H9 (cell line): ENCODE results near the gene PHF12. TPM values are rescaled to one million over a fixed set of nuclear protein-coding genes. Genes with fewer than 3 reads are reported as not detected.

Source experiments
- DNase-seq: peaks from one replicate; pipeline ENCODE4 v3.0.0-alpha.2; 2017
- H2AFZ ChIP-seq: one replicate; pipeline ENCODE4 v1.6.1; 2013; ENCODE audit warnings: mild to moderate bottlenecking, low read length, control low read depth, moderate library complexity
- H2AK5ac ChIP-seq: 2 replicates; pipeline ENCODE4 v1.6.1; 2013; ENCODE audit warnings: low read length, control low read depth, mixed read lengths; ENCODE audit not compliant: insufficient read length
- H2BK120ac ChIP-seq: one replicate; pipeline ENCODE4 v1.6.1; 2013; ENCODE audit warnings: low read depth, mild to moderate bottlenecking, low read length, control low read depth, inconsistent platforms; ENCODE audit not compliant: poor library complexity, severe bottlenecking
- H2BK12ac ChIP-seq: 2 replicates; pipeline ENCODE4 v1.6.1; 2013; ENCODE audit warnings: low read length, control low read depth, mixed read lengths, low read depth; ENCODE audit not compliant: insufficient read length
- H2BK15ac ChIP-seq: 2 replicates; pipeline ENCODE4 v1.6.1; 2013; ENCODE audit warnings: low read depth, low read length, control low read depth
- H2BK20ac ChIP-seq: one replicate; pipeline ENCODE4 v1.6.1; 2013; ENCODE audit warnings: low read depth, mild to moderate bottlenecking, low read length, control low read depth, inconsistent platforms; ENCODE audit not compliant: poor library complexity, severe bottlenecking
- H2BK5ac ChIP-seq: 2 replicates; pipeline ENCODE4 v1.6.1; 2013; ENCODE audit warnings: low read length, control low read depth, mixed read lengths; ENCODE audit not compliant: insufficient read length
- H3K14ac ChIP-seq: 2 replicates; pipeline ENCODE4 v1.6.1; 2013; ENCODE audit warnings: low read length, control low read depth; ENCODE audit not compliant: insufficient read depth
- H3K18ac ChIP-seq: 2 replicates; pipeline ENCODE4 v1.6.1; 2013; ENCODE audit warnings: low read depth, mild to moderate bottlenecking, mixed read lengths, low read length, control low read depth; ENCODE audit not compliant: insufficient read length
- H3K23ac ChIP-seq: 2 replicates; pipeline ENCODE4 v1.6.1; 2013; ENCODE audit warnings: low read length, control low read depth, mixed read lengths, low read depth; ENCODE audit not compliant: insufficient read length
- H3K23me2 ChIP-seq: 2 replicates; pipeline ENCODE4 v1.6.1; 2013; ENCODE audit warnings: low read depth, mild to moderate bottlenecking, mixed read lengths, low read length, control low read depth; ENCODE audit not compliant: insufficient read length, poor library complexity, severe bottlenecking
- H3K27ac ChIP-seq: 2 replicates; pipeline ENCODE4 v1.5.1; 2013; ENCODE audit warnings: low read length, control low read depth, mixed read lengths, low read depth; ENCODE audit not compliant: insufficient read length
- H3K27me3 ChIP-seq: 2 replicates; pipeline ENCODE4 v1.6.1; 2013; ENCODE audit warnings: low read length, control low read depth, inconsistent platforms; ENCODE audit not compliant: insufficient read depth
- H3K4ac ChIP-seq: 2 replicates; pipeline ENCODE4 v1.6.1; 2013; ENCODE audit warnings: low read depth, mild to moderate bottlenecking, control low read depth, inconsistent platforms, low read length, moderate library complexity
- H3K4me1 ChIP-seq: 2 replicates; pipeline ENCODE4 v1.6.1; 2013; ENCODE audit warnings: low read length, control low read depth, inconsistent platforms; ENCODE audit not compliant: insufficient read depth
- H3K4me2 ChIP-seq: 2 replicates; pipeline ENCODE4 v1.6.1; 2013; ENCODE audit warnings: low read length, control low read depth, mixed read lengths; ENCODE audit not compliant: insufficient read length, insufficient read depth
- H3K56ac ChIP-seq: 2 replicates; pipeline ENCODE4 v1.6.1; 2013; ENCODE audit warnings: low read depth, mild to moderate bottlenecking, mixed read lengths, low read length, control low read depth; ENCODE audit not compliant: insufficient read length
- H3K79me1 ChIP-seq: 2 replicates; pipeline ENCODE4 v1.6.1; 2013; ENCODE audit warnings: low read depth, mild to moderate bottlenecking, moderate library complexity, low read length, control low read depth, inconsistent platforms; ENCODE audit not compliant: insufficient read depth, poor library complexity, severe bottlenecking
- H3K79me2 ChIP-seq: 2 replicates; pipeline ENCODE4 v1.6.1; 2013; ENCODE audit warnings: low read length, control low read depth, inconsistent platforms; ENCODE audit not compliant: insufficient read depth
- H3K9ac ChIP-seq: 2 replicates; pipeline ENCODE4 v1.6.1; 2013; ENCODE audit warnings: low read length, control low read depth, mixed read lengths; ENCODE audit not compliant: insufficient read length; ENCODE audit errors: extremely low read depth
- H3K9me3 ChIP-seq: one replicate; pipeline ENCODE4 v1.6.1; 2013; ENCODE audit warnings: low read depth, low read length, inconsistent platforms; ENCODE audit not compliant: control insufficient read depth
- H3T11ph ChIP-seq: one replicate; pipeline ENCODE4 v1.6.1; 2013; ENCODE audit warnings: mild to moderate bottlenecking, low read length, control low read depth, inconsistent platforms
- H4K20me1 ChIP-seq: one replicate; pipeline ENCODE4 v1.6.1; 2013; ENCODE audit not compliant: control insufficient read depth, insufficient read length, insufficient read depth
- H4K5ac ChIP-seq: 2 replicates; pipeline ENCODE4 v1.6.1; 2013; ENCODE audit warnings: low read depth, mild to moderate bottlenecking, mixed read lengths, low read length, control low read depth; ENCODE audit not compliant: insufficient read length
- H4K8ac ChIP-seq: replicated peaks from 2 replicates; pipeline ENCODE4 v1.6.1; 2013; ENCODE audit warnings: low read length, control low read depth, mixed read lengths, low read depth; ENCODE audit not compliant: insufficient read length
- H4K91ac ChIP-seq: 2 replicates; pipeline ENCODE4 v1.6.1; 2013; ENCODE audit warnings: low read depth, mild to moderate bottlenecking, moderate library complexity, mixed read lengths, low read length, control low read depth; ENCODE audit not compliant: insufficient read length
- H3K27ac Mint-ChIP-seq, 3 experiments: 2 replicates in 2 of 3; 3 replicates in 1 of 3; pipeline ENCODE4 v1.8.0; 2020 to 2021; ENCODE audit warnings: mixed read lengths in 3 of 3, mild to moderate bottlenecking in 1 of 3, moderate library complexity in 1 of 3
- H3K27me3 Mint-ChIP-seq: 2 replicates; pipeline ENCODE4 v1.8.0; 2021; ENCODE audit warnings: low read depth, mild to moderate bottlenecking, moderate library complexity, mixed read lengths
- H3K36me3 Mint-ChIP-seq, 3 experiments: 2 replicates in 2 of 3; 3 replicates in 1 of 3; pipeline ENCODE4 v1.8.0; 2020 to 2021; ENCODE audit warnings: low read depth in 3 of 3, mixed read lengths in 3 of 3; ENCODE audit not compliant: insufficient read depth in 1 of 3
- H3K4me1 Mint-ChIP-seq, 2 experiments: 2 replicates each; pipeline ENCODE4 v1.8.0; 2020; ENCODE audit warnings: mixed read lengths in 2 of 2
- H3K4me3 Mint-ChIP-seq, 2 experiments: 2 replicates in 1 of 2; 3 replicates in 1 of 2; pipeline ENCODE4 v1.8.0; 2020 to 2021; ENCODE audit warnings: mild to moderate bottlenecking in 2 of 2, mixed read lengths in 2 of 2, moderate library complexity in 1 of 2
- H3K9me3 Mint-ChIP-seq, 2 experiments: 2 replicates in 1 of 2; 3 replicates in 1 of 2; pipeline ENCODE4 v1.8.0; 2020; ENCODE audit warnings: mild to moderate bottlenecking in 2 of 2, mixed read lengths in 2 of 2, moderate library complexity in 1 of 2
- CTCF ChIP-seq: fragments of 200-600 bp; sonication (generic); conservative IDR thresholded peaks from 3 replicates; pipeline ENCODE4 v1.8.0; 2021; ENCODE audit warnings: antibody characterized with exemption, mild to moderate bottlenecking
- WGBS: extraction: QIAGEN DNeasy Blood & Tissue Kit; methylation state at CpG from one replicate; pipeline ENCODE4 v1.1.7; 2013; ENCODE audit warnings: missing lambda C conversion rate, low lambda C conversion rate, mixed read lengths; ENCODE audit not compliant: insufficient read length; ENCODE audit errors: extremely low coverage; 5-methylcytosine and 5-hydroxymethylcytosine counted together
- total RNA-seq: library from RNA; stranded (reverse); gene quantifications from 2 replicates; pipeline ENCODE4 v1.2.1, GENCODE V29; 2021

The PHF12 gene
- total RNA-seq, 1 experiment from 2014 or later, result 62.1 TPM

GRCh38 chr17:28970879-28971278 lies 19.6 kb upstream of the PHF12 start:
- Mint-ChIP-seq H3K27ac (peak overlapping the region in 1 of 3 experiments; percentile 2; a peak in 2 of 7 replicates), H3K9me3 (no peaks in the 10 kb centered on the region; a peak in 1 of 5 replicates), H3K4me1 (peaks cover 59 to 65% of the 10 kb centered on the region in 2 experiments), H3K27me3 (peaks cover 2% of the 10 kb centered on the region), H3K36me3 (no peaks in the 10 kb centered on the region), H3K4me3 (no peak overlapping the region)
- no peaks in the 10 kb centered on the region for H3K79me1 ChIP-seq
- no peak overlapping the region for H3K14ac ChIP-seq
- no peak for TF ChIP-seq CTCF
- no peak overlapping the region for H4K5ac ChIP-seq
- H3K9ac ChIP-seq, result no peak overlapping the region
- H3K4me1 ChIP-seq, result peaks cover 8% of the 10 kb centered on the region; the same call in 1 of the 2 replicates
- no peak overlapping the region for H3K4me2 ChIP-seq
- H2AK5ac ChIP-seq, result no peak overlapping the region
- no peak overlapping the region for H3K27ac ChIP-seq
- H2BK20ac ChIP-seq, result no peak overlapping the region
- no peaks in the 10 kb centered on the region for H3K9me3 ChIP-seq
- no peak overlapping the region for H2BK15ac ChIP-seq
- H3K23ac ChIP-seq, result no peak overlapping the region
- H2BK5ac ChIP-seq, result no peak overlapping the region
- no peak overlapping the region for H2AFZ ChIP-seq
- H3T11ph ChIP-seq, result no peak overlapping the region
- WGBS, result no CpG with 5 or more reads among the region's 6 CpGs
- no peak overlapping the region for H2BK120ac ChIP-seq
- no peak overlapping the region for H4K8ac ChIP-seq
- no peak overlapping the region for H3K56ac ChIP-seq
- no peak overlapping the region for H2BK12ac ChIP-seq
- no peaks in the 10 kb centered on the region for H3K23me2 ChIP-seq
- no peak overlapping the region for H3K4ac ChIP-seq
- no peaks in the 10 kb centered on the region for H3K79me2 ChIP-seq
- DNase-seq, result no peak
- no peaks in the 10 kb centered on the region for H3K27me3 ChIP-seq
- H4K20me1 ChIP-seq, result no peaks in the 10 kb centered on the region
- H3K18ac ChIP-seq, result no peak overlapping the region
- H4K91ac ChIP-seq, result no peak overlapping the region
